GM19328 (cell line): ENCODE results near the gene PTDSS2.
"Not testable (repeated sequence)": the region's sequence is repeated elsewhere in the genome, so short reads cannot be mapped to it uniquely, and the experiment has no call there.

ENCODE experiments used
- ATAC-seq: cut with Tn5 transposase; IDR thresholded peaks from one replicate; pipeline ENCODE4 v1.9.1; 2021; ENCODE audit warnings: mild to moderate bottlenecking, moderate library complexity; ENCODE audit not compliant: unreplicated experiment

PTDSS2 gene

DNA sequence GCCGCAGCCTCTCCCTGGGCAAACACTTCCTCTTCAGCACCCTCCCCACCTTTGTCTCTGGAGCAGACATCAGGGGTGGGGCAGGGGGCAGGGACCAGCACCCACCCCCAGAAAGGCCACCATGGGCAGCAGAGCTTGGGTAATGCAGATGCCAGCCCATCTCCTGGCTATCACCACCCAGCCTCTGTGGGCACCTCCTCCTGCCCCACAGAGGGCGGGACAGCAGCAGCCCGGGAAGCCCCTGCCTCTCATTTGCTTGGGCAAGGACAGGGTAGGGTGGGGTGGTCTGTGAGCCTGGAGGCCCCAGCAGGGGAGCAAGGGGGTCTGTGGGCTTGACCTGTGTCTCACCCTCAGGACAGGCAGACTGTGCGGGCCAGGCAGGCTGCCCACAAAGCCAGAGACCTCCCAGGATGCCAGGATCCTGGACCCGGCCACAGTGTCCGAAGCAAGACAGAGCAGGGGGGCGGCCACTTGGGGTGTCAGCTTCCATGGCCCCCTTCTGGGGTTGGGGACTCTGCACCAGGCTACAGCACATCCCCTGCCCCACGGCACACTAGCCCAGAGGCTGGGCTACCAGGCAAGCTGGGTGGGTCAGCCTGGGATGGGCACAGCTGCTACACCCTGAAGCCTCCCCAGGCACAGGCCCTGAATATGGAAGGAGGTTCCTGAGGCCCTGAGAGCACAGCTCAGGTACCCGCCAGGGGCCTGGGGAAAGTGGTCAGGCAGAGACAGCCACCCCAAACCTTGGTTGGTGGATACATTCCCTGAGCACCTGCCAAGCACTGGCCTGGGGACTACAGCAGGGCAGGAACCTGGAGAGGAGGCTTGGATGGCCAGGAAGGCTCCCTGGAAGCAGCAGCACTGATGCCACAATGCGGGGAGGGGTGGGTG lies 52.5 kb downstream of the PTDSS2 start:
- no peak for ATAC-seq

GRCh38 chr11:503179-503981 lies 53.3 kb downstream of the PTDSS2 start:
- ATAC-seq = no peak

DNA sequence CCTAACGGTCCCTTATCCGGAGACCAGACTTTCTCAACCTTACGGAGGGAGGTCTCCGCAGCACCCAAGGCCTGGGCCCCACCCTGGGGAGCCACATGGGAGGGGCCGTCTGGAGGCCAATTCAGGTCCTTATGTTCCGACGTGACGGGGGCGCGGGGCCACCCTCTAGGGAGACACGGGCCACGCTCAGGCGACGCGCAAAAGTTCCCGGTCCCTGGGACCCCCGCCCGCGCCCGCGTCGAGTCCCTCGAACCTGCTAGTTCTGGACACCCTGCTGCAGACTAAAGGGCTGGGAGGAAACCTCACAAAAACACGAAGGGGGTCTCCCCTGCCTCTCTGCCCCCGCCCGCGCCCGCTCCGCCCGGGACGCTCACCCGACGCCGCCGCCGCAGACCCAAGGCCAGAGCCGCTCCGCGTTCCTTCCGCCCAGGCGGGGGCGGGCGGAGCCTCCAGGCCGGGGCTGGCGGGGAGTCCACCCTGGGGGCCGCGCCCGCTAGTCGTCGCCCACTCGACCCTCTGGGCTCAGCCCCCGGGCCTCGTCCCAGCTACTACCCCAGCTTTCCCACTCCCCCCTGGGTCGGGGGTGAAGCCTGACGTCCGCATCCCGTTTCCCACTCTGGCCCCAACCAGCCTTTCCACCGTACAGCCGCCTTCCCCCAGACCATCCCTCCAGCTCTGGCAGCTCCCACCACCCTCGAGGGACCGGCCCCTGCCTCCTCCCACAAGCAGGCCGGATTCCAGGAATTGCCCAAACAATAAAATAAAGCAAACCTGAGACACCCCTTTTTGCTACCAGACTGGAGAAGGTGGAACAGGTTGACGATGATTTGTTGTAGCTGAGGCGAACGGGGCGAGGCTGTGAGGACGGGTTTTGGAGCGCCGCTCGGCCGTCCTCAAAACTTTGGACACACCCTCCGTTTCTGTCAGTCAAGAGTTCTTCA lies 54.2 kb downstream of the PTDSS2 start:
- ATAC-seq = no peak

GRCh38 chr11:504994-505344 lies 54.9 kb downstream of the PTDSS2 start:
- ATAC-seq = no peak

- peak; percentile 65 for ATAC-seq
Measured at GRCh38 chr11:506238-506994, 56.3 kb downstream of the PTDSS2 start.

GRCh38 chr11:506995-507726 lies 57.1 kb downstream of the PTDSS2 start, which contains the start of gene RNH1:
TSS of gene RNH1 (minus strand) at chr11:507242. CDS start at chr11:502162, 5,080 bp downstream.
- ATAC-seq = peak; percentile 40

GRCh38 chr11:507727-508515 lies 57.8 kb downstream of the PTDSS2 start:
- no peak for ATAC-seq

DNA sequence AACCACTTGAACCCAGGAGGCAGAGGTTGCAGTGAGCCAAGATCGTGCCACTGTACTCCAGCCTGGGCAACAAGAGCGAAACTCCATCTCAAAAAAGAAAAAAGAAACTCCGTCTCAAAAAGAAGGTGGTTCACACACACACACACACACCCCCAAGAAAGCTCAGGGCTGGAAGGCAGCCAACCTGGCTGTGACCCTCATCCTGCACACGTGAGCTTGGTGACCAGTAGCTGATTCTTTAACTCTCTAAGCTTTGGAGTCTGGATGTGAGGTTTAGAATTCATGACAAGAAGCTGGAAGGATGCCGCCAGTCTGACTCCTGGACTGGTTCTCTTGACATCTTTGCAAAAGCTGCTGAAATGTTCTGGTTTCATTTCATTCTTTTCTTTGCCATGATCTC lies 58.9 kb downstream of the PTDSS2 start:
- ATAC-seq = no peak

GRCh38 chr11:512761-513595 lies 62.9 kb downstream of the PTDSS2 start:
- no peak for ATAC-seq

GRCh38 chr11:514606-515005 lies 64.5 kb downstream of the PTDSS2 start:
- ATAC-seq = no peak

GRCh38 chr11:515131-515530 lies 65.1 kb downstream of the PTDSS2 start:
- ATAC-seq = no peak

- ATAC-seq = no peak
Measured at GRCh38 chr11:516400-516799, 66.3 kb downstream of the PTDSS2 start.

- ATAC-seq = not testable (repeated sequence)
Measured at GRCh38 chr11:516918-517685, 67.0 kb downstream of the PTDSS2 start.

GRCh38 chr11:518463-519202 lies 68.6 kb downstream of the PTDSS2 start:
- peak; percentile 88 for ATAC-seq

DNA sequence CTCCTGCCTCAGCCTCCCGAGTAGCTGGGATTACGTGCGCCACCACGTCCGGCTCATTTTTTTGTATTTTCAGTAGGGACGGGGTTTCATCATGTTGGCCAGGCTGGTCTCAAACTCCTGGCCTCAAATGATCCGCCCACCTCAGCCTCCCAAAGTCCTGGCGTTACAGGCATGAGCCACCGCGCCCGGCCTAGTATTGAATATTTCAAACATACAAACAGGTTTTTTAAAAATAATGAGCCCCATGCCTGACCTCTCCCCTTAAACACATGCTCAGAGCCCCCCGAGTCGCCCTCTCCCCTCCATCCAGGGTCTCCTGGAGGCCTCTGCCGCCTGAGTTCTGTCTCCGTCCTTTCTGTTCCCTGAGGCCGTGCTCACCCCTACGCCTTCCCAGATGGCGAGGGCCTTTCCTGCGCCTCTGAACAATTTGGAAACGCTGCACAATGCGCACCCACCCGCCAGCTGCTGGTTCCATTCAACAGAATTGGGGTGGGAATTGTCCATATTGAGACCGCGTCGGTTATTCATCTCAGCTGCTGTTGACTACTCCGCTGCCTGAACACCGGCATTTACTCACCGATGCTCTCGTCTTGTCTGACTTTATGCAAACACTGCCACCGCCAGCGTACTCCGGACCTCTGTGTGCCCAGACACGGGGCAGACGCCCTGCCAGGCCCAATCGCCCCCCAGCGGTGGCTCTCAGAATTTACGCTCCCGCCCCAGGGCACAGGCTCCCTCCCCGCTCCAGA lies 70.5 kb downstream of the PTDSS2 start:
- no peak for ATAC-seq
